Esophagus mucosa (tissue), 1 donor: ENCODE data around the gene PSKH1. TPM values are rescaled to one million over a fixed set of nuclear protein-coding genes. Genes with fewer than 3 reads are reported as not detected.
A peak's percentile ranks its signal among the peaks of the same experiment; 100 is the strongest.
"Not testable (repeated sequence)": the region's sequence is repeated elsewhere in the genome, so short reads cannot be mapped to it uniquely, and the experiment has no call there.

Experiments used
- ATAC-seq: fragments of 200-7000 bp; cut with Tn5 transposase; one replicate; pipeline ENCODE4 v1.9.1; 2020
- total RNA-seq: library from RNA; stranded (reverse); gene quantifications from one replicate; pipeline ENCODE4 v1.2.4, GENCODE V29; 2023
- donor health status: DM: yes; HTN: yes; CAD: no.

Gene PSKH1
- total RNA-seq, 1 donor from 2014 or later: 15.5 TPM

GRCh38 chr16:67888331-67888730, 4.7 kb upstream of the PSKH1 start:
- ATAC-seq: no peak

GRCh38 chr16:67892375-67892774, 679 bp upstream of the PSKH1 start:
- ATAC-seq: no peak

GRCh38 chr16:67893743-67894399, 817 bp downstream of the PSKH1 start:
- peak; percentile 31 for ATAC-seq

- ATAC-seq: peak; percentile 47
Measured at GRCh38 chr16:67897231-67897630, 4.2 kb downstream of the PSKH1 start.

GRCh38 chr16:67901734-67902133, 8.7 kb downstream of the PSKH1 start:
- no peak for ATAC-seq

GRCh38 chr16:67902831-67903230, 9.8 kb downstream of the PSKH1 start:
- no peak for ATAC-seq

GRCh38 chr16:67907397-67908180, 14.5 kb downstream of the PSKH1 start:
- ATAC-seq: no peak

GRCh38 chr16:67909056-67909742, 16.1 kb downstream of the PSKH1 start:
- no peak for ATAC-seq

- ATAC-seq: no peak
Measured at GRCh38 chr16:67910158-67910557, 17.1 kb downstream of the PSKH1 start.

GRCh38 chr16:67914758-67915495, 21.9 kb downstream of the PSKH1 start:
- no peak for ATAC-seq

GRCh38 chr16:67915496-67915769, 22.4 kb downstream of the PSKH1 start:
- ATAC-seq: not testable (repeated sequence)

GRCh38 chr16:67915831-67916723, 23.0 kb downstream of the PSKH1 start:
- ATAC-seq: no peak

- no peak for ATAC-seq
Measured at GRCh38 chr16:67917140-67917851, 24.2 kb downstream of the PSKH1 start.

- peak; percentile 65 for ATAC-seq
Measured at GRCh38 chr16:67917852-67918236, 24.8 kb downstream of the PSKH1 start.

GRCh38 chr16:67919622-67920221, 26.7 kb downstream of the PSKH1 start:
- peak; percentile 49 for ATAC-seq

GRCh38 chr16:67922221-67922620, 29.2 kb downstream of the PSKH1 start:
- ATAC-seq: no peak

GRCh38 chr16:67922740-67923139, 29.7 kb downstream of the PSKH1 start:
- ATAC-seq: peak; percentile 53

- ATAC-seq: no peak
Measured at GRCh38 chr16:67923414-67924116, 30.5 kb downstream of the PSKH1 start.

GRCh38 chr16:67924140-67924906, 31.3 kb downstream of the PSKH1 start:
- no peak for ATAC-seq
